GM12874 (cell line): Measurements from ENCODE around the gene FNBP1L.

Source experiments
- TF ChIP-seq, protein P1 (sequence below): IDR thresholded peaks from 2 replicates; pipeline ENCODE4 v1.5.1; 2011; ENCODE audit warnings: low read depth, mild to moderate bottlenecking, control low read depth, low read length, moderate library complexity; ENCODE audit not compliant: insufficient read depth

FNBP1L gene

DNA sequence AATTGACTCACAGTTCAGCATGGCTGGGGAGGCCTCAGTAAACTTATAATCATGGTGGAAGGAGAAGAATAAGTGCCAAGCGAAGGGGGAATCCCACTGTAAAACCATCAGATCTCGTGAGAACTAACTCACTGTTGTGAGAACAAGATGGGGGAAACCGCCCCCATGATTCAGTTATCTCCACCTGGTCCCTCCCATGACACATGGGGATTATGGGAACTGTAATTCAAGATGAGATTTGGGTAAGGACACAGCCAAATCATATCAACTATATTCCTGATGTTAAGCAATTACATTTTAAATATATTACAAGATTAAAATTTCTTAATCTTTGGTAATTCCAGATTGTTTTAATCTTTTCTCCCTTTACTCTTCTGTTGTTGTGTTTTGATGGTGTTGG, 55.2 kb downstream of the FNBP1L start:
- TF ChIP-seq, protein P1, sequence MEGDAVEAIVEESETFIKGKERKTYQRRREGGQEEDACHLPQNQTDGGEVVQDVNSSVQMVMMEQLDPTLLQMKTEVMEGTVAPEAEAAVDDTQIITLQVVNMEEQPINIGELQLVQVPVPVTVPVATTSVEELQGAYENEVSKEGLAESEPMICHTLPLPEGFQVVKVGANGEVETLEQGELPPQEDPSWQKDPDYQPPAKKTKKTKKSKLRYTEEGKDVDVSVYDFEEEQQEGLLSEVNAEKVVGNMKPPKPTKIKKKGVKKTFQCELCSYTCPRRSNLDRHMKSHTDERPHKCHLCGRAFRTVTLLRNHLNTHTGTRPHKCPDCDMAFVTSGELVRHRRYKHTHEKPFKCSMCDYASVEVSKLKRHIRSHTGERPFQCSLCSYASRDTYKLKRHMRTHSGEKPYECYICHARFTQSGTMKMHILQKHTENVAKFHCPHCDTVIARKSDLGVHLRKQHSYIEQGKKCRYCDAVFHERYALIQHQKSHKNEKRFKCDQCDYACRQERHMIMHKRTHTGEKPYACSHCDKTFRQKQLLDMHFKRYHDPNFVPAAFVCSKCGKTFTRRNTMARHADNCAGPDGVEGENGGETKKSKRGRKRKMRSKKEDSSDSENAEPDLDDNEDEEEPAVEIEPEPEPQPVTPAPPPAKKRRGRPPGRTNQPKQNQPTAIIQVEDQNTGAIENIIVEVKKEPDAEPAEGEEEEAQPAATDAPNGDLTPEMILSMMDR = no peak

DNA sequence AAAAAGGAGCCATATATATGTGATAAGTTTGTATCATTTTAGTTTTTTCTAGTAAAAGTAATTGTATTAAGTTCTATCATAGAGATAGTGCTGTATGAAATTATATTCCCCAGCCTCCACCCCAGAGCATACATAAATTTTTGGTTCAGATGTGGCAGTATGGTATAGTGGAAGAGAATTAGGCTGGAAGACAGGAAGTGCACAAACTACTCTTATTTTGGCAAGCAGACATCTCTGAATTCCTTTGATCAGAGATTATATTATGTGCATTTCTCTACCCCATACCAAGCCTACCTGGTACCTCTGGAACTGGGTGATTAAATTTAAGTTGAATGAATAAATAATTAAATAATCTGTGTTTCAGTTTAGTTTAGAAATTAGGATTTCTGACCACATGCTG, 55.9 kb downstream of the FNBP1L start:
- TF ChIP-seq, protein P1 = no peak

DNA sequence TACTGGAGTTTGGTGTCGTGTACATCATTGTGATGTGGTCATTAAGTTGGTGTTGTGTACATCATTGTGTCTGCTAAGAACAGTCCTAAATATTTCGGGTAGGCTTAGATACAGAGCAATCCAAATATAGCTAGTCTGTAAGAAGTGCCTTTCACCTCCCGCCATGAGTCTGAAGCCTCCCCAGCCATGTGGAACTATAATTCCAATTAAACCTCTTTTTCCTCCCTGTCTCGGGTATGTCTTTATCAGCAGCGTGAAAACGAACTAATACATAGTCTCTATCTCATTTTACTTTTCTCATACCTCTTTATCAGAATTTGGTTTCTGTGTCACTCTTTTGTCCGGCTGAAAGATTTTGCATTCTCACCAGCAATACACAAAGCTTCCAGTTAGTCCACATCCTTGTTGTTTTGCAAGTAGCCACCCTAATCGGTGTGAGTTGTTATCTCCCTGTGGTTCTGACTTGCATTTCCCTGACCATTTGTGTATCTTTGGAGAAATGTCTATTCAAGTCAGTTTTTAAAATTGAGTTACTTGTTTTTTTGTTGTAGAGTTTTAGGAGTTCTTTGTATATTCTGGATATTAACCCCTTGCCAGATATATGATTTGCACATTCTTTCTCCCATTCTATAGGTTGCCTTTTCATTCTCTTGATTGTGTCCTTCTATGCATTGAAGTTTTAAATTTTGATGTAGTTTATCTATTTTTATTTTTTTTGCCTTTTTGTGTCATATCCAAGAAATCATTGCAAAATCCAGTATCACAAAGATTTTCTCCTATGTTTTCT, 56.5 kb downstream of the FNBP1L start:
- TF ChIP-seq, protein P1 = no peak

DNA sequence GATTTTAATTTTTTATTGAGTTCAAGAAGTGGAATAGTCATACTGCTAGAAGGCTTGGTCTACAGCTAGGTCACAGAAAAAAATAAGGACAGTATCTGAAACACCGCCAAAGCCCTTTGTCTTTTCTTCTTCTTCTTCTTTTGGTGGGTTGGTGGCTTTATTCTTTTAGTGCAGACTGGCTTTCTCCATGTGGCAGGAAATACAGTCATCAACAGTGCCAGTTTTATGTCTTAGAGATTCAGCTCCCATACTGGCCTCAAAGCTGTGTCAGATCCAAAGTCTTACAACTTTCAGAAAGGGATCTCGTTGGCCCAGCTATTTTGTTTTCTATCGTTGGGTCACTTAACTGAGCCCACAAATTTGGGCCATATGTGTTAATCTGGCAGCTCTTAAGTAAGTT, 58.2 kb downstream of the FNBP1L start:
- TF ChIP-seq, protein P1 = no peak

DNA sequence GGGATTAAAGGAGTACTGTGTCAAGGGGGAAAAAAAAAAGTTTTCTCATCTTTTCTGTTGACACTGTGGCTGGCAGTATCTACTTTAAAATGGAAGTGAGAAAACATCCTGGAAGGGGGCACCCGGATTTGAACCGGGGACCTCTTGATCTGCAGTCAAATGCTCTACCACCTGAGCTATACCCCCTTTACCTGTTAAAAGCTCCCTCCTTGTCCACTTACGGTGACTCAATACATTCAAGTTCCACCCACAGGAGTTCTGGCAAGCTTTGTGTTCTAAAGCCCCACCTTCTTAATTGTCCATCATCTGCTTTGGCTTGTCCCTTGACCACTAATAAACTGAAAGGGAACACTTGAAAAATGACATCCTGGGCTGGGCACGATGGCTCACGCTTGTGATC, 68.2 kb downstream of the FNBP1L start:
- TF ChIP-seq, protein P1 = no peak

DNA sequence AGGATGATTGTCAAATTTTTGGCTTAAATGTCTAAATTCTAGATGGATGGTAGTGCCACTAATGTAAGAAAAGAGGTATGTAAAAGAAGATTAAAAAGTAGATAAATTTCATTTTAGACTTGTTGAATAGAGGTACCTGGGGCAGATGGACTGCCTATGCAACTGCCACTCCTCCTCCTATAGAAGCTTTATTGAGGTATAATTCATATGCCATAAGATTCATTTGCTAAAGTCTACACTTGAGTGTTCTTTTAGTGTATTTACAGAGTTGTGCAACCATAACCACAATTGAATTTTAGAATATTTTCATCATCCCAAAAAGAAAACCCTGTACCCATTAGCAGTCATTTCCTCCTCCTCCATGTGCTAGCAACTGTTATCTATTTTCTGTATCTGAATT, 70.6 kb downstream of the FNBP1L start:
- TF ChIP-seq, protein P1 = no peak

DNA sequence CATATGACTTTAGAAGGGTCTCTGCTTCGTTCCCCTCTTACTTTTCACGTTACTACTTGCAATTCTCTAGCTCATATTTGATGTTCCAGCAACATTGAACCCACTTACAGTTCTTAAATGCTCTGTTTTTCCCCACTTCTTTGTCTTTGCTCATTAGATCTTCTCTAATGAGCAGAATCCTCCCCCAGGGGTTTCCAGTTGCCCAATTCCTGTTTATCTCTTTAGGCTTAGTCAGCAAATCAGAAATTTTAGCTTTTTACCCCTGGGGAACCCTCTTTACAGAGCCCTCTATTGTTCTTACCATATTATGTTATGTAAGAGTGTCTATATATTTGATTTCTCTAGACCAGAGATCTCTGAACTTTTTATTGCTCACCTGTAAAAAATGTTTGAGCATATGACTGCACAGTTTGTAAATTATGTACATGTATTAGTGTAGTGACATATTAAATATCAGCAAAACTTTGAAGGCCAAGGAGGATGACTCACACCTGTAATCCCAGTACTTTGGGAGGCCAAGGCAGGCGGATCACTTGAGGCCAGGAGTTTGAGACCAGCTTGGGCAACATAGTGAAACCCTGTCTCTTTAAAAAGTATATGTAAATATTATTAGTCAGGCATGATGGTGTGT, 71.4 kb downstream of the FNBP1L start:
- TF ChIP-seq, protein P1 = no peak
